GM12878 (cell line): ENCODE results near the gene INHBB.

Experiments
- NFYB ChIP-seq: IDR thresholded peaks from 2 replicates; pipeline ENCODE4 v1.6.1; 2011; ENCODE audit warnings: low read depth, mild to moderate bottlenecking, low read length, improper control_type of control experiment, moderate library complexity; ENCODE audit not compliant: insufficient read depth
- TF ChIP-seq, protein P1 (sequence below), 3 experiments: IDR thresholded peaks in 2 of 3; conservative IDR thresholded peaks in 1 of 3; 2 replicates each; pipeline ENCODE4 v1.5.1; 2011; ENCODE audit warnings: low read depth in 3 of 3, low read length in 3 of 3, mild to moderate bottlenecking in 3 of 3, control low read depth in 2 of 3, moderate library complexity in 2 of 3, inconsistent platforms in 1 of 3, mixed read lengths in 1 of 3; ENCODE audit not compliant: control insufficient read depth in 2 of 3, insufficient read depth in 1 of 3; ENCODE audit errors: extremely low read depth in 1 of 3

DNA sequence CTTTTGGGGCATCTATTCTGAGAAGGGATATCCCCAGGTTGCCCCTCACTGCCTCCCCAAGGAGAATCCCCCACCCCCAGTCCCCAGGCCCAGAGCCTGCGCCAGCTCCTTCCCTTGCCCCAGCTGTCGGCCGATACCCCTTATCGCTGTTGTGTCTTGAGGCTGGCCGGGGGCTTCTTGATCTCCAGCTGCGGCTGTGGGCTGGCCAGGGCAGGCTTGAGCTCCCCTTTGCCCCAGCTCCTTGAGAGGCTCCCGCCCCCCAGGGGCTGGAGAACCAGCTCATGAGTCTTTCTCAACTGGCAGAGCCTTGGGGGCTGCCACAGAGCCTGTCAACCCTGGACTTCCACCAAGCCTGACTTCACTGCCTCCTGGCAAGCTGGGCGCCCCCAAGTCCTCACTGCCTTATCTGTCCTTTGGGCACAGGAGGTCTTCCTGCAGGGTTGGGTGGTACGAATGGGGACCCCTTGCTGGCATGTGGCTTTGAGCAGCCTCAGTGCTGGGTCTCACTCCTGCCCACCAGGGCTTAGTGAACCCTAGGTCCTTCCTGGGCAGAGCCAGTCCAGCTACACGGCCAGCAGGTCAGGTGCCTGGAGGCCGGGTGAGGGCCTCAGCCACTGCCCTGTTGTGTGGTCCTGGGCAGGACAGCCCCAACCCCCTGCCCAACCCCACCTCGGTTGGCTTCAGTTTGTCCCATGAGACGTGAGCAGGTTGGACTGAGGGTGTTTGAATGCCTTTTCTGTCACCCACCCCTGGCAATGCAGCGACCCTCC is 29.5 kb downstream of the INHBB start:
- TF ChIP-seq NFYB = no peak
- TF ChIP-seq, protein P1, sequence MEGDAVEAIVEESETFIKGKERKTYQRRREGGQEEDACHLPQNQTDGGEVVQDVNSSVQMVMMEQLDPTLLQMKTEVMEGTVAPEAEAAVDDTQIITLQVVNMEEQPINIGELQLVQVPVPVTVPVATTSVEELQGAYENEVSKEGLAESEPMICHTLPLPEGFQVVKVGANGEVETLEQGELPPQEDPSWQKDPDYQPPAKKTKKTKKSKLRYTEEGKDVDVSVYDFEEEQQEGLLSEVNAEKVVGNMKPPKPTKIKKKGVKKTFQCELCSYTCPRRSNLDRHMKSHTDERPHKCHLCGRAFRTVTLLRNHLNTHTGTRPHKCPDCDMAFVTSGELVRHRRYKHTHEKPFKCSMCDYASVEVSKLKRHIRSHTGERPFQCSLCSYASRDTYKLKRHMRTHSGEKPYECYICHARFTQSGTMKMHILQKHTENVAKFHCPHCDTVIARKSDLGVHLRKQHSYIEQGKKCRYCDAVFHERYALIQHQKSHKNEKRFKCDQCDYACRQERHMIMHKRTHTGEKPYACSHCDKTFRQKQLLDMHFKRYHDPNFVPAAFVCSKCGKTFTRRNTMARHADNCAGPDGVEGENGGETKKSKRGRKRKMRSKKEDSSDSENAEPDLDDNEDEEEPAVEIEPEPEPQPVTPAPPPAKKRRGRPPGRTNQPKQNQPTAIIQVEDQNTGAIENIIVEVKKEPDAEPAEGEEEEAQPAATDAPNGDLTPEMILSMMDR (IDR thresholded peaks at IDR 0.05 in 2 of 3, conservative IDR thresholded peaks at IDR 0.05 in 1 of 3; ENCODE audit: control insufficient read depth in 2 of 3, extremely low read depth in 1 of 3, insufficient read depth in 1 of 3, low read depth in 3 of 3, low read length in 3 of 3) = no peak
